Stimulated activated CD8-positive, alpha-beta memory T cell treated with anti-CD3 and anti-CD28 coated beads, Interleukin-15, amount 100 ng/mL, for 24 hours (primary cell): ENCODE measurements around the gene GIGYF2.

Experiments used
- DNase-seq: peaks from one replicate; pipeline ENCODE4 v3.0.0-alpha.2; 2020; ENCODE audit warnings: low read depth

The GIGYF2 gene

GRCh38 chr2:232865165-232865564, 168.0 kb downstream of the GIGYF2 start:
- DNase-seq: no peak

DNA sequence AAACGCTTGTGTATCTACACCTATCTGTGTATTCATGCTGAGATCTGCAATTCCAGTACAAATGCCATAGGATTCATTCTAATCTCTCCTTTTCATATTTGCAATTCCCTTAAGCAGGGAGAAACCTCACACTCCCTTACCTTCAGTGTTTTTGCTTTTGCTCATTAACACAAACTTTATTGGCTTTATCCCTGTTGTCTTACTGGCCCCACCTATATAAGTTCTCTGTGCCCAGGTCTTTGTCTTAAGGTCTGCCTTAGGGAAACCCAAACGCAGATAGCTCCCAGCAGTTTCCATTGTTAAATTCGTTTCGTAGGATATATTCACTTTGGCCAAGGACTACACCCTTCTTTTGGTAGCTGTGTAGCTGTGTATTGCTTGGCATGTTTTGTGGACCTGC, 169.0 kb downstream of the GIGYF2 start:
- DNase-seq: no peak

- no peak for DNase-seq
These were observed 172.2 kb downstream of the GIGYF2 start for GRCh38 chr2:232869138-232870017.

DNA sequence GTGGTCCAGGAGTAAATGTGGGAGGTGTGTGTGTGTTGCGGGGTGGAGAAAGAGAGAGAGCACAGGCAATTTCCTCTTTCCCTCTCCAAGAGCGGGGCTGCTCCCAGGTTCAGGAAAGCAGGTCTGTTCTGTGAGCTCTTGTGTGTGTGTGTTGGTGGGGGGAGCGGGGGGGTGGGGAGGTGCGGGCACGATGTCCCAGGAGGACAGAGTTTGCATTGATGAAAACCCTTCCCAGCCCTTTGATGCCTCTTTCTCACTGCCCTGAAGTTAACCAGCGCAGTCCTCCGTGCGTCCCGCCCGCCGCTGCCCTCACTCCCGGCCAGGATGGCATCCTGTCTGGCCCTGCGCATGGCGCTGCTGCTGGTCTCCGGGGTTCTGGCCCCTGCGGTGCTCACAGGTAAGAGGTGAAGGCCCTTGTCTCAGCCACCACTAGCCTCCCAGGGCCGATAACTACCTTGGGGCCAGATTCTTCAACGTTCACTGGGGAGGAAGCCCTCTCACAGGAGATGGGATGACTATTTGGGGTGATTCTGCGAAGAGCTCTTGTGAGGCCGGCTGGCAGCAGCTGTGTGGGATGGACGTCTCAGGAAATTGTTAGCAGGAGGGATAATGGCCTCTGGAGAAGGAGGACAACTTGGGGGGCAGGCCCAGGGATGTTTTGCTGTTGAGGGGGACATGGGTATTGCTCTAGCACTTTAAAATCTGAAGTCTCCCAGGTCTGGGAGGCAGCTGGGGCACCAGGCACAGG, 173.1 kb downstream of the GIGYF2 start, which contains the start of gene SNORC:
Gene SNORC, plus strand, starts transcription at position 247 of the 748 bp plus-strand sequence. Its CDS starts 78 bp downstream, at position 325.
- DNase-seq: no peak

DNA sequence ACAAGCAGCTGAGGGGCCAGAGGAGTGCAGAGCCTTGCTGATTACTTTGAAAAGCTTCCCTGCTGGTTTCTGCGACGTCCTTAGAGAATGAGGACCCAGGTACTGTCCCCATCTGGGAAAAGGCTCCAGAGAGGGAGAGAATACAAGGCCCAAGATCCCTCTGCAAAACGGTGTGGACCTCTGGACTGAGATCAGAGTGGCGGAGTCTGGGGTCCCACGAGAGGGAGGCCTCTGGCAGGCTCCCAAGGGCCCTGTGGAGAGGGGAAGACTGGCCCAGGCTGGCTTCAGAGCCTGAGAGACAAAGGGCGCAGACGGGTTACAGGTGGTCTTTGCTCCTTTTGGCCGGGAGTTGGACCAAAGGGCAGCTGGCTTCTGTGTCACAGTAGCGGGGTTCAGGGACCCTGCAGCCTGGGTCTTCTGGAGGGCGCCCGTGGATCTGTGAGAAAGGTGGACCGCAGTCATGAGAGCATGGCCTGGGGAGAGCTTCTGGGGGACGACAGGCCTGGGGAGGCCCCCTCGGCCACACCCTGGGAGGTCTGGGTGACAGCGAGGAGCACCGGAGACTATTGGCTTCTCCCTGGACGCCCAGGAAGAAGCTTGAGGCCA, 173.7 kb downstream of the GIGYF2 start:
- no peak for DNase-seq

DNA sequence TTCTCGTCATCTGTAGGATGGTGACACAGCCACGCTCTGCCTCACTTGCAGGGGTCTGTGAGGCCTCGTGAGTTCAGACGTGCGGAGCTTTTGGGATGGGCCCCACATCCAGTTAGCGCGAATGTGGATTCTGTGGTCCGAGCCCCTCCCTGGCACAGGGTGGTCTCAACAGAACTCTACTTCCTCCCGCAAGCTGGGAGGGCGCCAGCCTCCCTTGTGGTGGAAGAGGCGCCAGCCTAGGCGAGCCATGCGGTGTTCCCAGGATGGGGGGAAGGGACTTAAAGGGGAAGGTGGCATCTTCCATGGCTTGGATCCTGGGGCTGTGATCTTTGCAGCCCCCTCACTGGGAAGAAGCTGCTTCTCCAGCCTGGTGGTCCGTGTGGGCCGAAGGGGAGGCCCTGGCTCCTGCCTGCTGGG, 174.3 kb downstream of the GIGYF2 start:
- no peak for DNase-seq

GRCh38 chr2:232871835-232872736, 175.0 kb downstream of the GIGYF2 start:
- no peak for DNase-seq

DNA sequence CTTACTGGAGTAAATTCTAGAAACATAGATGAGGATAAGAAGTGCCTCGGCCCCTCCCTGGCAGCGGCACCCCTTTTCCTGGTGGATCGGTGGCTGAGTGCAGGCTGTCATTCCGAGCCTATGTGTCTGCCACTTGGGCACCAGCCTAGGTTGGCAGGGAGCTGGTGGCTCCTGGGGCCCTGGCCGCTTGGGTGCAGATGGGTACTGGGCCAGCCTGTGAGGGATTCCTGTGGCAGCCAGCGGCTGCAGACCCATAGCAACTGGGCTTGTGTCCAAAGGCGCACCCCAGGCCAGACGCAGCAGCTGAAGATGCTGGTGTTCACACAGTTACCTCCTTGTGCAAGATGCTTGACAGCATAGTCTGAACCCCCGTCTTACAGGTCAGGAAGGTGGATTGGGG, 175.7 kb downstream of the GIGYF2 start:
- DNase-seq: no peak

DNA sequence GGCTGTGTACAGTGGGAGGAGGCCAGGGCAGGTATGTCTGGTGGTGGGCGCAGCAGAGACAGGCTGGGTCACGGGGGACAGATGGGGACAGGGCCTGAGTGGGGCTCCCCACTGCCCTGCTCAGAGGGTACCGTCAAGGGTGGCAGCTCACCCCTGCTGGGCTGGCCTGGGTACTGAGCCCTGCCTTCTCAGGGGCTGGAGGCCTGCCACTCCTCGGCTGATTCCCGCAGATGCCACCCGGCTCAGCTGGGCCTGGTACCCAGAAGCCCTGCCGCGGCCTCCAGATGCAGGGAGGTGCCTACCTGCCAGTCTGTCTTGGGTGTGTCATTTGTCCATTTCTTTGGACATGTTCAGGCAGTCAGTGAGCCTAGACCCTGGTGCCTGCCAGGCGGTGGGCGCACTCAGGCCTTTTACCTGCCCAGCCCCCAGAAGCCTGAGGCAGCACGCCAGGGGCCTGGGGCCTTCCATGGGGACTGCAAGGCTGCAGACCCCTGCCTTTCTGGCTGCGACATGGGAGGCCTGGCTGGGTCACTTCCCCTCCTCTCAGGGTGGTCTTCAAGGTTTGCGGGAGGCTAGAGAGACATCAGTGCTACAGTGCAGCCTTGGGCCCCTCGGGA, 176.3 kb downstream of the GIGYF2 start:
- DNase-seq: no peak

DNA sequence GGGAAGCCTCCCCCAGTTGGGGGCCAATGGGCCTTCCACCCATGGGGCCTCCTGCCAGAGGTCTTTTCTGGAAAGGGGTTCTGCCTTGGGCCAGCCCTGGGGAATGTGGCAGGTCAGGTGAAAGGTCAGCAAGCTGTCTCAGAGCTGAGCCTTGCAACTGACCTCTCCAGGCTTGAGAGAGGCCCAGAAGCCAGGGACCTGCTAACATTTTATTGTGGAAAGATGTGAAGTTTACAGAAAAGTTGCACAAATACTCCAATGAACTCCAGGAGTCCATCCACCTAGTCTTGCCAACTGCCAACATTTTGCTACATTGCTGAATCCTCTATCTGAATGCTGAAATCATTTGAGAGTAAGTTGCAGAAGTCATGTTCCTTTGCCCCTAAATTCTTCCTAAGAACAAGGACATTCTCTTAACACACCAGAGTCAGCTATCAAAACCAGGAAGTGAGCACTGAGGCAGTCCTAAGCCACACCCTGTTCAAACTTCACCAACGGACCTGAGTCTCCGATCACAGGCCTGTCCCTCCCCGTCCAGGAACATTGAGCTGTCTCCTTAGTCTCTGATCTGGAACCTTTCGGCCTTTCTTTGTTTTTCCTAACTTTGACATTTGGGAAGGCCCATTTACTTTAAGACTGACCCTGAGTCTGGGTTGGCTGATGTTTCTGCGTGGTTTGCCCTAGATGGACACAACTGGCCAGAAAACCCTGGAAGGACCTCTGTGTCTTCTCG, 176.9 kb downstream of the GIGYF2 start:
- DNase-seq: no peak

DNA sequence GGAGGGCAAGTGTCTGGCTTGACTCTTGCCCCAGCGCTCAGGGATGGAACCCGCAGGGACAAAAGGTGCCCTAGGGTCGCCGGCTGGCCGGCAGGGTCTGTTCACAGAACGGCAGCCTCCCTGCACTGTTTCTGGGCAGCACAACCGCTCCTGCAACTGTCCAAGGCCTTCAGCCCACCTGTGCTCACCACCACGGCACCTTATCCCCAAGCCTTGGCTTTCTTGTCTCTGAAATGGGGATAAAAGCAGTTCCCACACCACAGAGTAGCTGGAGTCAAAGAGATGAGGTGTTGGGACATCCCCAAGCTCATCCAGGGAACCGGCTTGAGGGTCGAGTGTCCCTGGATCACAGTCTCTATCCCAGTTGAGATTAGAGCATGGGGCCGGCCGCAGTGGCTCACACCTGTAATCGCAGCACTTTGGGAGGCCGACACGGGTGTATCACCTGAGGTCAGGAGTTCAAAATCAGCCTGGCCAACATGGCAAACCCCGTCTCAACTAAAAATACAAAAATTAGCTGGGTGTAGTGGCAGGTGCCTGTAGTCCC, 177.6 kb downstream of the GIGYF2 start:
- DNase-seq: no peak

DNA sequence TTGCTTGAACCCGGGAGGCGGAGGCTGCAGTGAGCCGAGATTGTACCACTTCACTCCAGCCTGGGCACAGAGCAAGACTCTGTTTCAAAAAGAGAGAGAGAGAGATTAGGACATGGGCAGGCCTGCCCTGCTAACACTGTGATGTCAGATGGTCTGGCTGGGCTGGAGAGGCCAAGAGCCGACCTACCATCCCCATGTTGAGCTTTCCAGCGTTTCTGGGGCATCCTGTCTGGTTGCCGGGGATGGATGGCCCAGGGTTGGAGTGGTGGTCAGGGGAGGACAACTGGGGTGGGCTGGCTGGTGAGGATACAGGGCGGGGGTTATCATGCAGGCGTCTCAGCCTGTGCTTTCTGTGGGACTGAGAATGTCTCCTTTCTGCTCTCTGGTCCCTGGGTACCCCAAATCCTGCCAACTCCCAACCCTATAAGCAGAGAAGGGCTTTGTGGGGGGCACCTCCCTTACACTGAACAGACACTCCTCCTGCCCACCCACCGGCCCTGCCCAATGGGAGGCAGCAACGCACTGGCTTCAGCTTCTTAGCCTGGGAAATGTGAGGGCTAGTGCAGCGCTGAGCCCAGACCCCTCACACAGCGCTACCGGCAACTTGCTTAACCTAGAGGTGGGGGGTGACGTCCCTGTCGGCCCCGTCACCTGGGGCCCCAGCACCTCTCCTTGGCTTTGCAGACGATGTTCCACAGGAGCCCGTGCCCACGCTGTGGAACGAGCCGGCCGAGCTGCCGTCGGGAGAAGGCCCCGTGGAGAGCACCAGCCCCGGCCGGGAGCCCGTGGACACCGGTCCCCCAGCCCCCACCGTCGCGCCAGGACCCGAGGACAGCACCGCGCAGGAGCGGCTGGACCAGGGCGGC, 178.4 kb downstream of the GIGYF2 start:
- DNase-seq: no peak

DNA sequence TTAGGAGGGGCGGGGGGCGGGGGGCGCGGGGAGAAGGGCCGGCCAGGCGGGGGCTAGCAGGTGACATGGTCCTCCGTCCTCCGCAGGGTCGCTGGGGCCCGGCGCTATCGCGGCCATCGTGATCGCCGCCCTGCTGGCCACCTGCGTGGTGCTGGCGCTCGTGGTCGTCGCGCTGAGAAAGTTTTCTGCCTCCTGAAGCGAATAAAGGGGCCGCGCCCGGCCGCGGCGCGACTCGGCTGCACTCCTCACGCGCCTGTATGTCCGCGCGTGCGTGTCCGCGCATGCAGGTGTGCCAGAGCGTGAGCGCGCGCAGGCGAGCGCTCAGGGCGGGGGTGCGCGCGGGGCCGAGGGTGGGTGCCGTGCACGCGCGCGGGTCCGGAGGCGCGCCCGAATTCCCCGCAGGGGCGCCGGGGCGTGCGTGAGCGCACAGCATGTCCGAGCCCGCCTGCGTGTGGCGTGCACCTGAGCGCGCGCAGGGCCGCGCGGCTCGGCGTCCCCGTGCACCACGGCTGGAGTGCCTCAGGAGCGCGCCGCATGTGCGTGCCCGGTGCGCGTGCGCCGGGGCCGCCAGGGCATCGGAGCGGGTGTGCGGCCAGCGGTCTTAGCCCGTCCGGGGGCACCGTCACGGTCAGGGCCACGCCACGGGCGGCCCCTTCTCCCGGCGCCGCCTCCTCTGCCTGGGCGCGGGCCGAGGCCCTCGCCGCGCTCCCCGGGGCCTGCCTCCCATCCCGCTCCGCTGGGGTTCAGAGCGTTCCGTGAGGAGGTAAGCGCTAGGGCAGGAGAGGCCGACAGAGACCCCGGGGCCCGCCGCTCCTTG, 179.2 kb downstream of the GIGYF2 start:
- DNase-seq: no peak

DNA sequence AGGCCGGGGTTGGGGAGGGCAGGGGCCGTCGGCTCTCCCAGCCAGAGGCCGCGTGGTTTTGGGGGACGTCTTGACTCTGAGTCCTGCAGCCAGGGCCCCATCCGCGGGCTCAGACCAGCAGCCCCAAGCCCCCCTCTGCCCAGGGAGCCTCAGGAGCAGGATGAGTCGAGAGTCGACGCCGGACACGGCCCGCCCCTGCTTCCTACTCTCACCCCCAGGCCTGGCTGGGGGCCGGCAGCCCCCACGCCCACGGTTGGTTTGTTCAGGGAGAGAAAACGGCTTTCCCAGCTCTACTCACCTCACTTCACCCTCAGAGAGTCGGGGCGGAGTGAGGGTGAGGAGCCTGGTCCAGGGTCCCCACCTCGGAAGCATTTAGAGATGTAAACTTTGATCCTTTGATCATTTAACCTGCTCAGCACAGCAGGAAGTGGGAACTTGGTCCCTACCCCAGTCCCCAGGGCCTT, 179.9 kb downstream of the GIGYF2 start:
- no peak for DNase-seq

DNA sequence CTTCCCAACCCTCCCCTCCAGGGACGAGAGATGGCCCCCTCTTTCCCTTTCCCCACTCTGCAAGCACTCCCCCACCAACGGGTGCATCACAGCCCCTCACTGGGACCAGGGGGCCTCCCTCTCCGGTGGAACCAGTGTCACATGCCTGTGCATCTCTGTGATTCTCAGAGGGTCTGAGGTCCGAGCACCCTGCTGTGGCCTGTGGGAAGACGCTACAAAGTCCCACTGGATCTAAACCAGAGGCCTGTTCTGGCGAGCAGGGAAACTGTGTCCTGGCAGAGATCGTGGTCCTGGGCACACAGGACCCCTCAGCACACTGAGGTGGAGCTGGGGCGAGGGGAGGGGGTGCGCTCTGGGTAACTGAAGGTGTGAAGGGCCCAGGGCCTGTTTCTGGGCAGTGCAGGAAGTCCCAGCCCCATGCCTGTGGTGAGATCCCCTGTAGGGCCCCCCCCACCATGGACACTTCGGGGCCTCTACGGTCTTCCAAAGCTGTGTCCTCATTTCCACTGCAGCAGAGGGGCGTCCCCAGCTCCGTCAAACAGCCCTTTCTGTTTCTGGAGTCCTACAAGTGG, 180.9 kb downstream of the GIGYF2 start:
- DNase-seq: no peak

- DNase-seq: no peak
These were observed 181.9 kb downstream of the GIGYF2 start for GRCh38 chr2:232878855-232879617.
